SU-DHL-6 (cell line): Measurements from ENCODE around the gene TBL2.

Source experiments
- H2AFZ ChIP-seq: fragments of 200-600 bp; sonication (generic); 2 replicates; pipeline ENCODE4 v1.6.1; 2014; ENCODE audit warnings: low read depth, mild to moderate bottlenecking, moderate library complexity, mixed read lengths, antibody characterized with exemption, low read length; ENCODE audit not compliant: severe bottlenecking
- H3F3A ChIP-seq: fragments of 200-600 bp; shearing (Covaris generic); 2 replicates; pipeline ENCODE4 v1.6.0; 2016; ENCODE audit warnings: antibody characterized with exemption, mild to moderate bottlenecking; ENCODE audit not compliant: insufficient read depth
- H3K27ac ChIP-seq: fragments of 200-600 bp; sonication (generic); 2 replicates; pipeline ENCODE4 v1.5.1; 2016; ENCODE audit warnings: low read depth, mild to moderate bottlenecking, low read length, moderate library complexity, mixed read lengths
- H3K27me3 ChIP-seq: fragments of 200-600 bp; sonication (generic), shearing (Covaris generic); 2 replicates; pipeline ENCODE4 v1.6.0; 2014; ENCODE audit warnings: mild to moderate bottlenecking, low read length
- H3K36me3 ChIP-seq: fragments of 200-600 bp; sonication (generic); 2 replicates; pipeline ENCODE4 v1.6.1; 2014; ENCODE audit warnings: mild to moderate bottlenecking, low read length, mixed read lengths
- H3K4me2 ChIP-seq: fragments of 300-600, 200-600 bp; shearing (Covaris generic), sonication (generic); 2 replicates; pipeline ENCODE4 v1.6.0; 2014; ENCODE audit warnings: low read length, low read depth, mild to moderate bottlenecking; ENCODE audit not compliant: poor library complexity, severe bottlenecking
- H3K4me3 ChIP-seq: fragments of 200-600 bp; sonication (generic); 2 replicates; pipeline ENCODE4 v1.5.1; 2014; ENCODE audit warnings: antibody characterized with exemption, low read length, mild to moderate bottlenecking, mixed read lengths; ENCODE audit not compliant: insufficient read depth, poor library complexity, severe bottlenecking
- H3K79me2 ChIP-seq: fragments of 200-600 bp; sonication (generic); 2 replicates; pipeline ENCODE4 v1.6.1; 2014; ENCODE audit warnings: mild to moderate bottlenecking, low read length, moderate library complexity; ENCODE audit not compliant: insufficient read depth
- H3K9ac ChIP-seq: fragments of 200-600 bp; sonication (generic); 2 replicates; pipeline ENCODE4 v1.7.0; 2014; ENCODE audit warnings: mild to moderate bottlenecking, low read length
- H3K9me2 ChIP-seq: fragments of 200-600 bp; sonication (generic); replicated peaks from 2 replicates; pipeline ENCODE4 v1.6.1; 2014; ENCODE audit warnings: low read length; ENCODE audit not compliant: insufficient read depth
- H3K9me3 ChIP-seq: fragments of 200-600 bp; sonication (generic); 2 replicates; pipeline ENCODE4 v1.6.1; 2014; ENCODE audit warnings: low read length, mixed read lengths; ENCODE audit not compliant: insufficient read depth
- H4K20me1 ChIP-seq: fragments of 200-600 bp; sonication (generic); 2 replicates; pipeline ENCODE4 v1.6.1; 2014; ENCODE audit warnings: low read depth, mild to moderate bottlenecking, antibody characterized with exemption, low read length, moderate library complexity, mixed read lengths
- CTCF ChIP-seq: fragments of 200-600 bp; sonication (generic); IDR thresholded peaks from one replicate; pipeline ENCODE4 v1.5.1; 2017; ENCODE audit warnings: antibody characterized with exemption, mild to moderate bottlenecking, low read length, moderate library complexity; ENCODE audit not compliant: insufficient read depth, poor library complexity, severe bottlenecking
- EZH2phosphoT487 ChIP-seq: fragments of 200-600 bp; sonication (generic), shearing (Covaris generic); conservative IDR thresholded peaks from 2 replicates; pipeline ENCODE4 v1.6.1; 2018; ENCODE audit warnings: mild to moderate bottlenecking, antibody characterized with exemption, low read length, moderate library complexity, mixed read lengths

The TBL2 gene, protein sequence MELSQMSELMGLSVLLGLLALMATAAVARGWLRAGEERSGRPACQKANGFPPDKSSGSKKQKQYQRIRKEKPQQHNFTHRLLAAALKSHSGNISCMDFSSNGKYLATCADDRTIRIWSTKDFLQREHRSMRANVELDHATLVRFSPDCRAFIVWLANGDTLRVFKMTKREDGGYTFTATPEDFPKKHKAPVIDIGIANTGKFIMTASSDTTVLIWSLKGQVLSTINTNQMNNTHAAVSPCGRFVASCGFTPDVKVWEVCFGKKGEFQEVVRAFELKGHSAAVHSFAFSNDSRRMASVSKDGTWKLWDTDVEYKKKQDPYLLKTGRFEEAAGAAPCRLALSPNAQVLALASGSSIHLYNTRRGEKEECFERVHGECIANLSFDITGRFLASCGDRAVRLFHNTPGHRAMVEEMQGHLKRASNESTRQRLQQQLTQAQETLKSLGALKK

GRCh38 chr7:73578342-73579128 is at the start of gene TBL2:
Gene TBL2, minus strand, starts transcription at chr7:73578579. Its CDS starts 30 bp downstream, at chr7:73578549.
- Histone ChIP-seq H2AFZ (peak within 1 kb of the TSS; percentile 81), H3K79me2 (peaks cover 19% of the 10 kb centered on the region), H3K9me3 (no peaks in the 10 kb centered on the region), H3K9ac (peak within 1 kb of the TSS; percentile 87), H4K20me1 (no peaks in the 10 kb centered on the region), H3K27ac (peak within 1 kb of the TSS; percentile 79), H3K9me2 (no peaks in the 10 kb centered on the region), H3K27me3 (no peaks in the 10 kb centered on the region), H3K36me3 (no peaks in the 10 kb centered on the region), H3F3A (peaks cover 5% of the 10 kb centered on the region), H3K4me3 (peak within 1 kb of the TSS; percentile 95), H3K4me2 (peak within 1 kb of the TSS; percentile 84)
- no peak for TF ChIP-seq EZH2phosphoT487
- TF ChIP-seq CTCF, result no peak

- no peaks in the 10 kb centered on the region for H3F3A ChIP-seq
- H3K9ac ChIP-seq, result no peak overlapping the region
- no peak for TF ChIP-seq CTCF
- no peak for TF ChIP-seq EZH2phosphoT487
- H3K9me2 ChIP-seq, result no peaks in the 10 kb centered on the region
- H3K4me3 ChIP-seq, result no peak overlapping the region
- no peaks in the 10 kb centered on the region for H3K79me2 ChIP-seq
- no peaks in the 10 kb centered on the region for H3K36me3 ChIP-seq
- H2AFZ ChIP-seq, result no peak overlapping the region
- H3K27me3 ChIP-seq, result no peaks in the 10 kb centered on the region
- no peaks in the 10 kb centered on the region for H3K9me3 ChIP-seq
- H3K4me2 ChIP-seq, result no peak overlapping the region
- H4K20me1 ChIP-seq, result no peaks in the 10 kb centered on the region
- H3K27ac ChIP-seq, result no peak overlapping the region
Measured at GRCh38 chr7:73626814-73627213, 48.4 kb upstream of the TBL2 start.

DNA sequence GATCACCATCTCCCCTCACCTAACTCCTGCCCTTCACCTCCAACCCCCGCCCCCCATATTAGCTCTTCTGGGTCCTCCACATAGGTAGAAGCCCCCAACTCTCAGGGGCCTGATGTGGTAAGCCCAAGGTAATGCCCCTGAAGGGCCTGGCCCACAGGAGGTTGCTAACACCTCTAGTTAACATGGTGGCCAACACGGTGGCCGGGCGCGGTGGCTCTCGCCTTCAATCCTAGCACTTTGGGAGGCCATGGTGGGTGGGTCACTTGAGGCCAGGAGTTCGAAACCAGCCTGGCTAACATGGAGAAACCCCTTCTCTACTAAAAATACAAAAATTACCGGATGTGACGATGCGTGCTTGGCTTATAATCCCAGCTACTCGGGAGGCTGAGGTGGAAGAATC is 46.9 kb upstream of the TBL2 start:
- Histone ChIP-seq H3K79me2 (no peaks in the 10 kb centered on the region), H3K4me3 (no peak overlapping the region), H2AFZ (no peak overlapping the region), H3K9me3 (no peaks in the 10 kb centered on the region), H3K36me3 (no peaks in the 10 kb centered on the region), H3K9me2 (no peaks in the 10 kb centered on the region), H4K20me1 (no peaks in the 10 kb centered on the region), H3K9ac (no peak overlapping the region), H3K27ac (no peak overlapping the region), H3K27me3 (no peaks in the 10 kb centered on the region), H3K4me2 (no peak overlapping the region), H3F3A (no peaks in the 10 kb centered on the region)
- TF ChIP-seq EZH2phosphoT487, result no peak
